ENCODE data around the gene ASCC3.

Gene ASCC3

GRCh38 chr6:100818066-100818465 is 63.1 kb downstream of the ASCC3 start:
- in situ Hi-C loops (cut with HindIII; ENCODE audit: low sequenced_read_pairs), result no loop called here
- DNase-seq (ENCODE audit: low read depth, low spot score), result no peak
- TF ChIP-seq, protein P1, sequence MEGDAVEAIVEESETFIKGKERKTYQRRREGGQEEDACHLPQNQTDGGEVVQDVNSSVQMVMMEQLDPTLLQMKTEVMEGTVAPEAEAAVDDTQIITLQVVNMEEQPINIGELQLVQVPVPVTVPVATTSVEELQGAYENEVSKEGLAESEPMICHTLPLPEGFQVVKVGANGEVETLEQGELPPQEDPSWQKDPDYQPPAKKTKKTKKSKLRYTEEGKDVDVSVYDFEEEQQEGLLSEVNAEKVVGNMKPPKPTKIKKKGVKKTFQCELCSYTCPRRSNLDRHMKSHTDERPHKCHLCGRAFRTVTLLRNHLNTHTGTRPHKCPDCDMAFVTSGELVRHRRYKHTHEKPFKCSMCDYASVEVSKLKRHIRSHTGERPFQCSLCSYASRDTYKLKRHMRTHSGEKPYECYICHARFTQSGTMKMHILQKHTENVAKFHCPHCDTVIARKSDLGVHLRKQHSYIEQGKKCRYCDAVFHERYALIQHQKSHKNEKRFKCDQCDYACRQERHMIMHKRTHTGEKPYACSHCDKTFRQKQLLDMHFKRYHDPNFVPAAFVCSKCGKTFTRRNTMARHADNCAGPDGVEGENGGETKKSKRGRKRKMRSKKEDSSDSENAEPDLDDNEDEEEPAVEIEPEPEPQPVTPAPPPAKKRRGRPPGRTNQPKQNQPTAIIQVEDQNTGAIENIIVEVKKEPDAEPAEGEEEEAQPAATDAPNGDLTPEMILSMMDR (IDR thresholded peaks at IDR 0.05; ENCODE audit: low read depth, low read length), result no peak
- H3K4me3 ChIP-seq (ENCODE audit: low read depth, low read length), result no peak overlapping the region

- TF ChIP-seq, protein P1 (IDR thresholded peaks at IDR 0.05; ENCODE audit: low read depth, low read length), result no peak
- H3K4me3 ChIP-seq (ENCODE audit: low read depth, low read length), result no peak overlapping the region
- no peak for DNase-seq (ENCODE audit: low read depth, low spot score)
- in situ Hi-C loops (cut with HindIII; ENCODE audit: low sequenced_read_pairs), result no loop called here
Observed at GRCh38 chr6:100810015-100810414, 71.1 kb downstream of the ASCC3 start.

GRCh38 chr6:100809346-100809745 is 71.8 kb downstream of the ASCC3 start:
- no peak for DNase-seq (ENCODE audit: low read depth, low spot score)
- TF ChIP-seq, protein P1 (IDR thresholded peaks at IDR 0.05; ENCODE audit: low read depth, low read length), result no peak
- in situ Hi-C loops (cut with HindIII; ENCODE audit: low sequenced_read_pairs), result no loop called here
- H3K4me3 ChIP-seq (ENCODE audit: low read depth, low read length), result no peak overlapping the region

GRCh38 chr6:100808638-100809275 is 72.4 kb downstream of the ASCC3 start:
- peak; percentile 59 for DNase-seq (ENCODE audit: low read depth, low spot score)
- in situ Hi-C loops (cut with HindIII; ENCODE audit: low sequenced_read_pairs), result no loop called here
- TF ChIP-seq, protein P1 (IDR thresholded peaks at IDR 0.05; ENCODE audit: low read depth, low read length), result no peak
- H3K4me3 ChIP-seq (ENCODE audit: low read depth, low read length), result no peak overlapping the region

DNA sequence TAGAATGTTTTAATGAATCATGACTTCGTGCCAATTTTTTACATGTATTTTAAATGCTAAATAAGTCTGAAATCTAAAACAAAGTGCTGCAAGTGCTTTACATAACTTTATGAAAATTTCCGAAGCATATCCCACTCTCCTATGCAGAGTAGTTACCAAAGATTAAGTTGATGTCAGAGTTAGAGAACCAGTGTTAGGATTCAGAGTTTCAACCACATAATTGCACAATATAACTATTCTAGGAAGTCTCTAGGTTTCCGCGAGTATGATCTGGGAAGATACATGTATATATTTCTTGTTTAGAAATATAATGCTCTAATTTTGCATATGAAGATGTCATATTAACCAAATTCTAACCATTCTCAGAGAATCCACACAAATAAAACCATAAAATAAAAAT is 74.8 kb downstream of the ASCC3 start:
- in situ Hi-C loops (cut with HindIII; ENCODE audit: low sequenced_read_pairs), result no loop called here
- TF ChIP-seq, protein P1 (IDR thresholded peaks at IDR 0.05; ENCODE audit: low read depth, low read length), result no peak
- no peak for DNase-seq (ENCODE audit: low read depth, low spot score)
- H3K4me3 ChIP-seq (ENCODE audit: low read depth, low read length), result no peak overlapping the region

GRCh38 chr6:100803264-100804045 is 77.7 kb downstream of the ASCC3 start:
- in situ Hi-C loops (cut with HindIII; ENCODE audit: low sequenced_read_pairs), result no loop called here
- TF ChIP-seq, protein P1 (IDR thresholded peaks at IDR 0.05; ENCODE audit: low read depth, low read length), result no peak
- no peak for DNase-seq (ENCODE audit: low read depth, low spot score)

More at GRCh38 chr6:100803264-100804045, 77.7 kb downstream of the ASCC3 start:
- H3K4me3 ChIP-seq (ENCODE audit: low read depth, low read length), result no peak overlapping the region
